ENCODE data around the gene CFHR1.
"Not testable (repeated sequence)": the region's sequence is repeated elsewhere in the genome, so short reads cannot be mapped to it uniquely, and the experiment has no call there.

Gene CFHR1

GRCh38 chr1:196819531-196819930 is at the start of gene CFHR1:
Gene CFHR1 (plus strand): TSS chr1:196819731. CDS start chr1:196819845, 114 bp downstream.
- ATAC-seq, result not testable (repeated sequence)

DNA sequence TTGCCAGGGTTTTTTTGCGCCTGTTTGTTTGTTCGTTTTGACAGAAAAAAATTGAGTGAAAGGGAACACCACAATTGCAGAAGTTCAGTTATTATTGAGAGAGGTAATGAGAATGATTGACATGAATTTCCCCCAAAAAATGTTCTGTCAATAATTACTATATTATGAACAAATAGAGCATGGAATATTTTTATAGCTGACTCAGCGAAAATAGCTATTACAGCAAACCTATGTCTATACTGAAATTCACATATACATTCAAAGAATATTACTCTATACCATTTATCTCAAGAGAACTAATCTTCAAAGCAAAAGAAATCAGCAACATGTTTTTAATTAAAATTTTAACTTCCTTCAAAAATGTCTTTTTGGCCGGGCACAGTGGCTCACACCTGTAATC is 49.7 kb upstream of the CFHR1 start:
- ATAC-seq, result not testable (repeated sequence)

GRCh38 chr1:196773713-196774112 is 45.8 kb upstream of the CFHR1 start:
- no peak for ATAC-seq
- TF ChIP-seq GLIS3 (CRISPR knock-in tag; IDR thresholded peaks at IDR 0.05) (no peak), ARNTL (CRISPR knock-in tag; IDR thresholded peaks at IDR 0.05; ENCODE audit: borderline replicate concordance, low read depth) (no peak), TOX (CRISPR knock-in tag; IDR thresholded peaks at IDR 0.05; ENCODE audit: borderline replicate concordance) (no peak), SNAI2 (CRISPR knock-in tag; IDR thresholded peaks at IDR 0.05) (no peak), CREB5 (CRISPR knock-in tag; IDR thresholded peaks at IDR 0.05; ENCODE audit: low read depth) (no peak), RARB (CRISPR knock-in tag; IDR thresholded peaks at IDR 0.05) (no peak), TCF4 (CRISPR knock-in tag; IDR thresholded peaks at IDR 0.05; ENCODE audit: borderline replicate concordance) (no peak), ZFP30 (CRISPR knock-in tag; IDR thresholded peaks at IDR 0.05) (no peak)
- TF ChIP-seq, protein P1, sequence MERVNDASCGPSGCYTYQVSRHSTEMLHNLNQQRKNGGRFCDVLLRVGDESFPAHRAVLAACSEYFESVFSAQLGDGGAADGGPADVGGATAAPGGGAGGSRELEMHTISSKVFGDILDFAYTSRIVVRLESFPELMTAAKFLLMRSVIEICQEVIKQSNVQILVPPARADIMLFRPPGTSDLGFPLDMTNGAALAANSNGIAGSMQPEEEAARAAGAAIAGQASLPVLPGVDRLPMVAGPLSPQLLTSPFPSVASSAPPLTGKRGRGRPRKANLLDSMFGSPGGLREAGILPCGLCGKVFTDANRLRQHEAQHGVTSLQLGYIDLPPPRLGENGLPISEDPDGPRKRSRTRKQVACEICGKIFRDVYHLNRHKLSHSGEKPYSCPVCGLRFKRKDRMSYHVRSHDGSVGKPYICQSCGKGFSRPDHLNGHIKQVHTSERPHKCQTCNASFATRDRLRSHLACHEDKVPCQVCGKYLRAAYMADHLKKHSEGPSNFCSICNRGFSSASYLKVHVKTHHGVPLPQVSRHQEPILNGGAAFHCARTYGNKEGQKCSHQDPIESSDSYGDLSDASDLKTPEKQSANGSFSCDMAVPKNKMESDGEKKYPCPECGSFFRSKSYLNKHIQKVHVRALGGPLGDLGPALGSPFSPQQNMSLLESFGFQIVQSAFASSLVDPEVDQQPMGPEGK (CRISPR knock-in tag; IDR thresholded peaks at IDR 0.05; ENCODE audit: borderline replicate concordance), result no peak

DNA sequence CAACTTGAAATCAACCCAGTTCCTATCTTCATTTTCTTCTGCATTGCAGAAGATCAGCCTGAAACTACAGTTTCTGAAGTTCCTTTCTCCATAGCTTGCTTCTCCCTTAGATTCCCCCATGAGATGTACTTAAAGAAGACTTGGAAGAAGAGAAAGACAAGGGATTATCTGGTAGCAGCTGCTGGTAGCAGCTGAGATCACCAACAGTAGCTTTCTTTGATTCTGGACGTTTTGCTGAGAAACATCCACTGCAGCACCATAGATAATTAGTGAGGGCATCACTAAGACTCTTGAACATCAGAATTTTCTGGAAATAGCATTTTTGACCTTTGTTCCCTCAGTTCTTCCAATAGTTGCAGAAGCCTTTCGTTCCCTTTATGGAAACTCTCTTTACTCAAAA is 45.4 kb upstream of the CFHR1 start:
- ATAC-seq, result no peak
- no peak for TF ChIP-seq ZNF8 (CRISPR knock-in tag; IDR thresholded peaks at IDR 0.05)
- TF ChIP-seq RARB (CRISPR knock-in tag; IDR thresholded peaks at IDR 0.05), result no peak
- no peak for TF ChIP-seq ARNTL (CRISPR knock-in tag; IDR thresholded peaks at IDR 0.05; ENCODE audit: borderline replicate concordance, low read depth)
- no peak for TF ChIP-seq ESRRG (CRISPR knock-in tag; IDR thresholded peaks at IDR 0.05)
- TF ChIP-seq OSR1 (CRISPR knock-in tag; IDR thresholded peaks at IDR 0.05), result no peak
- TF ChIP-seq TSHZ2 (CRISPR knock-in tag; IDR thresholded peaks at IDR 0.05), result no peak

GRCh38 chr1:196774603-196775002 is 44.9 kb upstream of the CFHR1 start, which contains the start of gene CFHR3:
Gene CFHR3 (plus strand): TSS chr1:196774840. CDS start chr1:196774887, 47 bp downstream.
- no peak for ATAC-seq
- no peak for TF ChIP-seq ZNF70 (CRISPR knock-in tag; IDR thresholded peaks at IDR 0.05)
- no peak for TF ChIP-seq ZFP3 (CRISPR knock-in tag; IDR thresholded peaks at IDR 0.05)
- TF ChIP-seq ISL1 (CRISPR knock-in tag; IDR thresholded peaks at IDR 0.05), result no peak
- TF ChIP-seq CREB5 (CRISPR knock-in tag; IDR thresholded peaks at IDR 0.05; ENCODE audit: low read depth), result no peak
- TF ChIP-seq ZFP30 (CRISPR knock-in tag; IDR thresholded peaks at IDR 0.05), result no peak
- TF ChIP-seq ZNF565 (CRISPR knock-in tag; conservative IDR thresholded peaks at IDR 0.05; ENCODE audit: low read depth), result no peak
- no peak for TF ChIP-seq RARB (CRISPR knock-in tag; IDR thresholded peaks at IDR 0.05)

DNA sequence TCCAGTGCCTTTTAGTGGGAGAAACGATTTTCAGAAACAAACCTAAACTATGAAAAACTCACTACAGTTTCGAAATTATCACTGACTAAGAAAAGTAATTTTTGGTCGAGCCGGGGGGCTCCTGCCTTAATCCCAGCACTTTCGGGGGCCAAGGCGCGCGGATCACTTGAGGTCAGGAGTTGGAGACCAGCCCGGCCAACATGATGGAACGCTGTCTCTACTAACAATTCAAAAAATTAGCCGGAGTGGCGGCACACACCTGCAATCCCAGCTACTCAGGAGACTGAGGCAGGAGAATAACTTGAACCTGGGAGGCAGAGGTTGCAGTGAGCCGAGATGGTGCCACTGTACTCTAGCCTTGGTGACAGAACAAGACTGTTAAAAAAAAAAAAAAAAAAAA is 41.9 kb upstream of the CFHR1 start:
- ATAC-seq, result no peak
- no peak for TF ChIP-seq ARNTL (CRISPR knock-in tag; IDR thresholded peaks at IDR 0.05; ENCODE audit: borderline replicate concordance, low read depth)
- no peak for TF ChIP-seq ZC3H10 (CRISPR knock-in tag; IDR thresholded peaks at IDR 0.05)
- TF ChIP-seq, protein P2, sequence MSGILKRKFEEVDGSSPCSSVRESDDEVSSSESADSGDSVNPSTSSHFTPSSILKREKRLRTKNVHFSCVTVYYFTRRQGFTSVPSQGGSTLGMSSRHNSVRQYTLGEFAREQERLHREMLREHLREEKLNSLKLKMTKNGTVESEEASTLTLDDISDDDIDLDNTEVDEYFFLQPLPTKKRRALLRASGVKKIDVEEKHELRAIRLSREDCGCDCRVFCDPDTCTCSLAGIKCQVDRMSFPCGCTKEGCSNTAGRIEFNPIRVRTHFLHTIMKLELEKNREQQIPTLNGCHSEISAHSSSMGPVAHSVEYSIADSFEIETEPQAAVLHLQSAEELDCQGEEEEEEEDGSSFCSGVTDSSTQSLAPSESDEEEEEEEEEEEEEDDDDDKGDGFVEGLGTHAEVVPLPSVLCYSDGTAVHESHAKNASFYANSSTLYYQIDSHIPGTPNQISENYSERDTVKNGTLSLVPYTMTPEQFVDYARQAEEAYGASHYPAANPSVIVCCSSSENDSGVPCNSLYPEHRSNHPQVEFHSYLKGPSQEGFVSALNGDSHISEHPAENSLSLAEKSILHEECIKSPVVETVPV (CRISPR knock-in tag; IDR thresholded peaks at IDR 0.05), result no peak

Measured in SK-N-SH treated with all-trans-retinoic acid at 6 μM for 48 hours (cell line).